Measurements from ENCODE around the gene PTPRN2. TPM values are rescaled to one million over a fixed set of nuclear protein-coding genes. Genes with fewer than 3 reads are reported as not detected.

The PTPRN2 gene
- total and polyA plus RNA-seq, 5 experiments from 2014 or later: 0.69 to 1.5 (median 0.99) TPM

DNA sequence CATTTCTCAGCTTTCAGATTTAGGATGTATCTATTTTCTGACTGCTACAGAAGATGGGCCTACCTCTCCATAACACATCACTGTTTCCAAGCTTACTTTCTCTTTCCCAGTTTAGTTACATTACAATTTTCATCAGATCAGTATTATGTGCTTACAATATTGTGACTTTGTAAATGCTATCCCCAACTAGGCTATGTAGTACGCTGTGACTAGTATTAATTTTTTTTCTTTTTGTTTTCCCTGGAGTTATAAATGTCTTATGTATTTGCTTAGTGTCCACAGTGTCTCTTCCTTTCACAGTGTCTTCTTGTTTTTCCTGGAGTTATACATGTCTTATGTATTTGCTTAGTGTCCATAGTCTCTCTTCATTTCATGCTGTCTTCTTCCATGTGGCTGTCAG, 188.9 kb downstream of the PTPRN2 start:
- no peak overlapping the region for H3K27ac Mint-ChIP-seq
- H3K9me3 Mint-ChIP-seq: peaks cover 2 to 20% (median 9%) of the 10 kb centered on the region in 9 donors
- peaks cover 0 to 2% (median 0%) of the 10 kb centered on the region in 4 donors for H3K4me1 Mint-ChIP-seq
- no peak overlapping the region for H3K4me3 Mint-ChIP-seq
- H3K27me3 Mint-ChIP-seq: peaks cover 0 to 26% (median 2%) of the 10 kb centered on the region in 5 donors
- no peak for ATAC-seq
- peaks cover 0 to 8% (median 0%) of the 10 kb centered on the region in 3 donors for H3K36me3 Mint-ChIP-seq
- no peak for DNase-seq
- POLR2A ChIA-PET: no interaction called here

GRCh38 chr7:158397885-158398284, 189.7 kb downstream of the PTPRN2 start:
- DNase-seq (no peak), ATAC-seq (no peak)
- POLR2A ChIA-PET: no interaction called here
- Mint-ChIP-seq H3K36me3 (peaks cover 0 to 8% (median 0%) of the 10 kb centered on the region in 3 donors), H3K4me1 (peaks cover 0 to 2% (median 0%) of the 10 kb centered on the region in 4 donors), H3K27ac (no peak overlapping the region), H3K4me3 (no peak overlapping the region), H3K9me3 (peaks cover 2 to 20% (median 9%) of the 10 kb centered on the region in 9 donors), H3K27me3 (peaks cover 0 to 26% (median 2%) of the 10 kb centered on the region in 5 donors)

- DNase-seq: no peak
- H3K27ac Mint-ChIP-seq: peak overlapping the region in 1 of 10 donors; percentile 63
- H3K27me3 Mint-ChIP-seq: peaks cover 0 to 20% (median 2%) of the 10 kb centered on the region in 5 donors
- no peak for ATAC-seq
- POLR2A ChIA-PET: no interaction called here
- H3K9me3 Mint-ChIP-seq: peaks cover 2 to 20% (median 9%) of the 10 kb centered on the region in 9 donors
- peaks cover 0 to 2% (median 0%) of the 10 kb centered on the region in 4 donors for H3K4me1 Mint-ChIP-seq
- H3K36me3 Mint-ChIP-seq: peaks cover 0 to 8% (median 0%) of the 10 kb centered on the region in 3 donors
- no peak overlapping the region for H3K4me3 Mint-ChIP-seq
These were observed 190.4 kb downstream of the PTPRN2 start for GRCh38 chr7:158396982-158397862.

DNA sequence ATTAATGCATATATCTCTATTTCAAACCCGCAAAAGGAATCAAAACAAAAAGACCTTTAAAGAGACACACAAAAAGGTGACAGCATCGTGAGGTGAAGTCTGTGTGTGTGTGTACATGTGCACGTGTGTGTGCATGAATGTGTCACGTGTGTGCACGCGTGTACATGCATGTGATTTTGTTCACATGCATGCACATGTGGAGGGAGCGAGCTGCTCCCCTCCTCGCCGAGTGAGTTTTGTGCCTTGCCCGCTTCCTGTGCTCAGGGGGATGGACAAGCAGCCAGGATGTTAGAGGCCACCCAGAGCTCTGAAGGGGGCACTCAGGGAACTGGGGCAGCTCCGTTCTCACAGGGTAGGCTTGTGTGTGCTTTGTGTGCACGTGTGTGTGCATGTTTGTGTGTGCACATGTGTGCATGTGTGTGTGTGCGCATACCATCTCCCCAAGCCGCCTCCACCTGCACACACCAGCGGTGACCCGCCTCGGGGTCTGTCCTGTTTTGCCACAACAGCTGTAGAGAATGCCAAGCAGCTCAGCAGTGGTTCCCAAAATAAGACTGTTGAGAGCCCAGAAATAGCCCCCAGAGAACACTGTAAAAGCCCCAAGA, 191.2 kb downstream of the PTPRN2 start:
- POLR2A ChIA-PET: no interaction called here
- no peak for ATAC-seq
- Mint-ChIP-seq H3K4me1 (peaks cover 0 to 2% (median 0%) of the 10 kb centered on the region in 4 donors), H3K4me3 (no peak overlapping the region), H3K36me3 (peaks cover 0 to 8% (median 0%) of the 10 kb centered on the region in 3 donors), H3K27ac (no peak overlapping the region), H3K27me3 (peaks cover 0 to 13% (median 2%) of the 10 kb centered on the region in 5 donors), H3K9me3 (peaks cover 2 to 20% (median 9%) of the 10 kb centered on the region in 9 donors)
- no peak for DNase-seq

DNA sequence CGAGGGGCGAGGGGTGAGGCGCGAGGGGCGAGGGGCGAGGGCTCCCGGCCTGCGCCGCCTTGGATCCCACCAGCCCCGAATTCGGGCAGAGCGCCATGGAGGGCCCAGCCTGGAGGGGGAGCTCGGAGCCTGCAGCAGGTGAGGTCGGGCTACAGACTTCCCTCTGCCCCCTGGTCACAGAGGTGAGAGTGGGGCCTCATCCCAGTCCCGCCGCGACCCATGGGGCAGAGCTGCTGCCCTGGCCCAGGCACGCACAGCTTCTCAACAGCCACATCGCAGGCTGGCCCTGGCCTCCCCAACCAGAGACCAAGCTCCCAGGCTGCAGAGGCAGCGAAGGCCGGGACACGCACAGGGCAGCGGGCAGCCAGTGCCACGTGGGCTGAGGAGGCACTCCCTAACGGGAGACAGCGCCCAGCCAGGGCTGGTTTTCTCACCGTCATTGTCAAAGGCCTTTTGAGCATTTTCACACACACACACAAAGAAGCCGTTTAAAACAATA, 191.8 kb downstream of the PTPRN2 start:
- no peak for ATAC-seq
- H3K4me3 Mint-ChIP-seq: no peak overlapping the region
- H3K36me3 Mint-ChIP-seq: peaks cover 0 to 8% (median 0%) of the 10 kb centered on the region in 3 donors
- H3K27me3 Mint-ChIP-seq: peaks cover 0 to 13% (median 0%) of the 10 kb centered on the region in 5 donors
- POLR2A ChIA-PET: no interaction called here
- H3K9me3 Mint-ChIP-seq: peaks cover 2 to 20% (median 9%) of the 10 kb centered on the region in 9 donors
- H3K4me1 Mint-ChIP-seq: peaks cover 0 to 2% (median 0%) of the 10 kb centered on the region in 4 donors
- DNase-seq: no peak
- no peak overlapping the region for H3K27ac Mint-ChIP-seq

- POLR2A ChIA-PET: no interaction called here
- H3K9me3 Mint-ChIP-seq: peaks cover 2 to 20% (median 9%) of the 10 kb centered on the region in 9 donors
- DNase-seq (no peak), ATAC-seq (no peak)
- H3K27ac Mint-ChIP-seq: no peak overlapping the region
- H3K36me3 Mint-ChIP-seq: peaks cover 0 to 8% (median 0%) of the 10 kb centered on the region in 3 donors
- H3K27me3 Mint-ChIP-seq: peaks cover 0 to 11% (median 0%) of the 10 kb centered on the region in 5 donors
- H3K4me1 Mint-ChIP-seq: peaks cover 0 to 2% (median 0%) of the 10 kb centered on the region in 4 donors
- H3K4me3 Mint-ChIP-seq: no peak overlapping the region
These were observed 192.3 kb downstream of the PTPRN2 start for GRCh38 chr7:158395349-158395748.

DNA sequence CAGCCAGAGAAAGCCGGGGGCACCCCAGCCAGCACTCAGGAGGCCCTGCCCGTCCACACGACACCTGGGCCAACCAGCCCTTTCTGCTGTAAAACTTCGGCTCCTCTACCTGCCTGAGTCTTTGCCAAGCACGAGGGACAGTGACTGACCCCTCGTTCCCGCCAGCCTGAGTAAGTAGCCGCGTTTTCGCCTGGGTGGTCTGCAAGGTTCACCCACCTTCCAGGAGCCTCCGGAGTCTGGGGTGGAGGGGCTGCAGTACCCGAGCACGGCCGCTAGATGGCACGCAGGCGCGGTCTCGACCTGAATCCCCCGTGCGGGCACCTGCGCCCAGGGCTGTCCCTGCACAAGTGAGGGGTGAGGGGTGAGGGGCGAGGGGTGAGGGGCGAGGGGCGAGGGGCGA, 192.7 kb downstream of the PTPRN2 start:
- POLR2A ChIA-PET: no interaction called here
- Mint-ChIP-seq H3K36me3 (peaks cover 0 to 8% (median 0%) of the 10 kb centered on the region in 3 donors), H3K27ac (no peak overlapping the region), H3K4me3 (no peak overlapping the region), H3K4me1 (peaks cover 0 to 2% (median 0%) of the 10 kb centered on the region in 4 donors), H3K9me3 (peaks cover 2 to 20% (median 9%) of the 10 kb centered on the region in 9 donors), H3K27me3 (peaks cover 0 to 9% (median 0%) of the 10 kb centered on the region in 5 donors)
- DNase-seq (peak in 7 of 10 donors; percentile 16 to 48 (median 22)), ATAC-seq (no peak)

DNA sequence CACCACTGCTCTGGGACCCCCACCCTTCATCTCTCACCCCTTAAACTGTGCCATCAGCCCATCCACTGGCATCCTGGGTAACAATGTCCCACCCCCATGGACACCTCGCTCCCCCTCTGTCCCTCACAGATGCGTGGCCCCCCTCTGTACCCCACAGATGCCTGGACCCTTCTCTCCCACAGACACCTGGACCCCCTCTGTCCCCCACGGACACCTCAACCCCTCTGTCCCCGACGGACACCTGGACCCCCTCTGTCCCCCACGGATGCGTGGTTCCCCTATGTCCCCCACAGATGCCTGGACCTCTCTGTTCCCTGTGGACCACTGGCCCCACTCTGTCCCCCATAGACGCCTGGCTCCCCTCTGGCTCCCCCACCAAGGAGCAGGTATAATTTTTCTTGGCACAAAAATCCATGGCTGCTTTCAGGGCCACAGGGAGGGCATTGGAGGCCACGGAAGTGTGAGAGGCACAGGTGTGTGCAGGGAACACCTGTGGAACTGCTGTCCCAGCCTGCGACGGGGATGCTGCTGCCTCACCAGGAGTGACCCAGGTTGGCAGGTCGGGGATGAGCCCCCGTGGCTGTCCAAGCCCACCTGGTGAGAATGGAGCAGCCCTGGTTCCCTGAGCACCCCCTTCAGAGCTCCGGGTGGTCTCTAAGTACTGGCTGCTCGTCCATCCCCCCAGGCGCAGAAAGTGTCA, 193.5 kb downstream of the PTPRN2 start:
- POLR2A ChIA-PET: no interaction called here
- ATAC-seq: no peak
- peaks cover 0 to 2% (median 0%) of the 10 kb centered on the region in 4 donors for H3K4me1 Mint-ChIP-seq

GRCh38 chr7:158392251-158392650, 195.4 kb downstream of the PTPRN2 start:
- peaks cover 0 to 2% (median 0%) of the 10 kb centered on the region in 4 donors for H3K4me1 Mint-ChIP-seq
- no peaks in the 10 kb centered on the region for H3K9me3 Mint-ChIP-seq
- ATAC-seq (no peak), DNase-seq (no peak)
- no peak overlapping the region for H3K4me3 Mint-ChIP-seq
- POLR2A ChIA-PET: no interaction called here
- no peak overlapping the region for H3K27ac Mint-ChIP-seq
- peaks cover 0 to 9% (median 2%) of the 10 kb centered on the region in 5 donors for H3K27me3 Mint-ChIP-seq
- H3K36me3 Mint-ChIP-seq: no peaks in the 10 kb centered on the region

More for the DNA sequence above, 193.5 kb downstream of the PTPRN2 start:
- Mint-ChIP-seq H3K9me3 (peaks cover 2 to 16% (median 7%) of the 10 kb centered on the region in 9 donors), H3K27me3 (peaks cover 0 to 9% (median 0%) of the 10 kb centered on the region in 5 donors), H3K36me3 (peaks cover 0 to 7% (median 0%) of the 10 kb centered on the region in 3 donors), H3K27ac (no peak overlapping the region), H3K4me3 (no peak overlapping the region)
- DNase-seq: no peak

DNA sequence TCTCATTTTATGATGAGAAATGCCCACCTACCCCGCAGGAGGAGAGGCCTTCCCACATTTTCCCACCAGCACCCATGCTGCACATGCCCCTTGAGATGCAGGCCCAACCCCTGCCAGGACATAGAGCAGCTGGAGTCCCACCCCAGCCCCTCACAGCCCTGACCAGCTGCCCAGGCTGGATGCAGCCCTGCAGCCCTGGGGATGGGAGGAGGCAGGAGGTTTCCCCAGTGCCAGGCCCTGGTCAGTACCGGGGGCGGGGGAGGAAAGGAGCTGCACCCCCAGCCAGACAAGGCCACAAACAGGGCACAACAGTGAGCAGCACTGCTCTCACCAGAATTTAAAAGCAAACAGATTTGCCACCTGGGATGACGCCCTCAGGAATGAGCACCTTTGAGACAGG, 196.1 kb downstream of the PTPRN2 start:
- no peak overlapping the region for H3K4me3 Mint-ChIP-seq
- no peak for ATAC-seq
- DNase-seq: no peak
- H3K9me3 Mint-ChIP-seq: no peaks in the 10 kb centered on the region
- POLR2A ChIA-PET: no interaction called here
- H3K27me3 Mint-ChIP-seq: peaks cover 0 to 9% (median 2%) of the 10 kb centered on the region in 5 donors
- no peaks in the 10 kb centered on the region for H3K36me3 Mint-ChIP-seq
- peaks cover 0 to under 1% (median 0%) of the 10 kb centered on the region in 4 donors for H3K4me1 Mint-ChIP-seq
- no peak overlapping the region for H3K27ac Mint-ChIP-seq

- no peaks in the 10 kb centered on the region for H3K36me3 Mint-ChIP-seq
- ATAC-seq (no peak), DNase-seq (no peak)
- POLR2A ChIA-PET: no interaction called here
- H3K27me3 Mint-ChIP-seq: peaks cover 0 to 12% (median 2%) of the 10 kb centered on the region in 5 donors
- H3K27ac Mint-ChIP-seq: no peak overlapping the region
- no peaks in the 10 kb centered on the region for H3K4me1 Mint-ChIP-seq
- no peaks in the 10 kb centered on the region for H3K9me3 Mint-ChIP-seq
- H3K4me3 Mint-ChIP-seq: no peak overlapping the region
These were observed 196.5 kb downstream of the PTPRN2 start for GRCh38 chr7:158391141-158391540.

DNA sequence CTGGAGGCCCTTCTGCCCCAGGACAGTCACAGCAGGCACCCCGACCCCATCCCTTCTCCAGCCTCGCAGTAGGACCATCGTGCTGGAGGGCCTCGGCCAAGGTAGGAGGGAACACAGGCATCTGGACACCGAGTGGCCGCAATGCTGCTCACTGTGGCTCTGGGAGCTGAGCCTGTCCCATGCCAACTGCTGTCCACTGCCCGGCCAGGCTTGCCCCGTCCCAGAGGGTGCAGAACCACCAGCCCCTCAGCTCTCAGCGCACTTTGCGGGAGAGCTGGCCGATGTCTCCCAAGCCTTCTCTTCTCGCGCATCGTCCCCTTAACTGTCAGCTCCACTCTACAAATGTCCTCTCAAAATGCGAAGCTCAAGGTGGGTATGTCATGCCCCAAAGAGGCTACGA, 197.2 kb downstream of the PTPRN2 start:
- peaks cover 0 to 12% (median 2%) of the 10 kb centered on the region in 5 donors for H3K27me3 Mint-ChIP-seq
- H3K36me3 Mint-ChIP-seq: no peaks in the 10 kb centered on the region

More for the DNA sequence above, 197.2 kb downstream of the PTPRN2 start:
- Mint-ChIP-seq H3K4me3 (no peak overlapping the region), H3K4me1 (no peaks in the 10 kb centered on the region), H3K27ac (no peak overlapping the region), H3K9me3 (no peaks in the 10 kb centered on the region)
- POLR2A ChIA-PET: no interaction called here
- DNase-seq: no peak
- no peak for ATAC-seq

Measured in naive thymus-derived CD8-positive, alpha-beta T cell (primary cell).